Fibroblast of skin of right biceps (primary cell): Measurements from ENCODE around the gene CEP112.
"Not testable (repeated sequence)": the region's sequence is repeated elsewhere in the genome, so short reads cannot be mapped to it uniquely, and the experiment has no call there.

ENCODE experiments used
- DNase-seq: peaks from one replicate; pipeline ENCODE4 v3.0.0-alpha.2; 2013

Gene CEP112

GRCh38 chr17:66149562-66149961 is 42.4 kb downstream of the CEP112 start:
- no peak for DNase-seq

- no peak for DNase-seq
Measured at GRCh38 chr17:66146394-66146793, 45.5 kb downstream of the CEP112 start.

GRCh38 chr17:66143657-66144282 is 48.2 kb downstream of the CEP112 start:
- no peak for DNase-seq

GRCh38 chr17:66142428-66142827 is 49.5 kb downstream of the CEP112 start:
- no peak for DNase-seq

- no peak for DNase-seq
Measured at GRCh38 chr17:66138120-66138519, 53.8 kb downstream of the CEP112 start.

GRCh38 chr17:66135896-66136295 is 56.0 kb downstream of the CEP112 start:
- no peak for DNase-seq

- DNase-seq = no peak
Measured at GRCh38 chr17:66135219-66135618, 56.7 kb downstream of the CEP112 start.

GRCh38 chr17:66129759-66130158 is 62.2 kb downstream of the CEP112 start:
- DNase-seq = no peak

GRCh38 chr17:66126231-66126630 is 65.7 kb downstream of the CEP112 start:
- DNase-seq = no peak

- DNase-seq = peak; percentile 47
Measured at GRCh38 chr17:66123163-66123562, 68.8 kb downstream of the CEP112 start.

GRCh38 chr17:66115246-66115645 is 76.7 kb downstream of the CEP112 start:
- peak; percentile 59 for DNase-seq

GRCh38 chr17:66114609-66115008 is 77.3 kb downstream of the CEP112 start:
- DNase-seq = no peak

GRCh38 chr17:66107731-66108130 is 84.2 kb downstream of the CEP112 start:
- no peak for DNase-seq

GRCh38 chr17:66098040-66098439 is 93.9 kb downstream of the CEP112 start:
- peak; percentile 59 for DNase-seq

GRCh38 chr17:66094727-66095126 is 97.2 kb downstream of the CEP112 start:
- no peak for DNase-seq

GRCh38 chr17:66091445-66092080 is 100.4 kb downstream of the CEP112 start:
- no peak for DNase-seq

- DNase-seq = no peak
Measured at GRCh38 chr17:66089764-66090163, 102.2 kb downstream of the CEP112 start.

GRCh38 chr17:66088173-66088572 is 103.8 kb downstream of the CEP112 start:
- no peak for DNase-seq

- peak; percentile 64 for DNase-seq
Measured at GRCh38 chr17:66087073-66087472, 104.9 kb downstream of the CEP112 start.

GRCh38 chr17:66085221-66085620 is 106.7 kb downstream of the CEP112 start:
- DNase-seq = no peak

- not testable (repeated sequence) for DNase-seq
Measured at GRCh38 chr17:66080670-66081069, 111.3 kb downstream of the CEP112 start.

GRCh38 chr17:66076546-66077190 is 115.3 kb downstream of the CEP112 start:
- DNase-seq = peak; percentile 12

- no peak for DNase-seq
Measured at GRCh38 chr17:66073384-66073783, 118.5 kb downstream of the CEP112 start.

- DNase-seq = no peak
Measured at GRCh38 chr17:66063686-66064085, 128.2 kb downstream of the CEP112 start.
